HepG2 (cell line): ENCODE data around the gene COBL. TPM values are rescaled to one million over a fixed set of nuclear protein-coding genes. Genes with fewer than 3 reads are reported as not detected.

Experiments
- ATAC-seq: fragments of 200-7000 bp; cut with Tn5 transposase; 3 replicates; pipeline ENCODE4 v1.9.1; 2020; ENCODE audit warnings: mild to moderate bottlenecking, moderate library complexity
- BruUV-seq: library from RNA; stranded (reverse); fragments of 400-500 nt; replicated peaks from 2 replicates; lab custom pipeline; 2021; lab: Mats Ljungman, UMichigan
- CTCF ChIA-PET: fragments of 300-600 bp; formaldehyde crosslinking; extraction: SDS; loops from one replicate; lab custom pipeline; 2021; ENCODE audit warnings: low total read pairs, inconsistent platforms, low intra/inter-chr PET ratio; lab: Yijun Ruan, JAX
- POLR2A ChIA-PET: fragments of 350-600 bp; sonication (Branson Sonifier 250); formaldehyde crosslinking; loops from one replicate; lab custom pipeline; 2020; ENCODE audit warnings: antibody characterized with exemption, inconsistent platforms; lab: Yijun Ruan, JAX
- DNase-seq: peaks from one replicate; pipeline ENCODE4 v3.0.0-alpha.2; 2015; ENCODE audit warnings: low spot score
- FAIRE-seq: peaks from 3 replicates; lab custom pipeline; 2011; peaks lifted over from hg19 to GRCh38; lab: Jason Lieb, UNC
- H2AFZ ChIP-seq: one replicate; pipeline ENCODE4 v1.6.1; 2011; ENCODE audit warnings: low read length, inconsistent platforms
- H3K27ac ChIP-seq: fragments of 300-600 bp; 3 replicates; pipeline ENCODE4 v1.8.0; 2011; ENCODE audit warnings: mixed run types, mild to moderate bottlenecking, mixed read lengths, low read length, inconsistent platforms; ENCODE audit not compliant: insufficient read depth; ENCODE audit errors: extremely low read length
- H3K27me3 ChIP-seq, 2 experiments: fragments of 200-600 bp in 1 of 2; 2 replicates in 1 of 2; 3 replicates in 1 of 2; pipeline versions ENCODE4 v1.6.0 to v1.8.0; 2011; ENCODE audit warnings: low read length in 2 of 2, mild to moderate bottlenecking in 2 of 2, moderate library complexity in 2 of 2, inconsistent platforms in 1 of 2; ENCODE audit not compliant: insufficient read depth in 2 of 2, control insufficient read depth in 1 of 2
- H3K36me3 ChIP-seq, 2 experiments: fragments of 200-600 bp in 1 of 2; replicated peaks in 1 of 2; 2 replicates in 1 of 2; 3 replicates in 1 of 2; pipeline versions ENCODE4 v1.5.1 to v1.8.0; 2011; ENCODE audit warnings: low read length in 2 of 2, inconsistent platforms in 1 of 2; ENCODE audit not compliant: insufficient read depth in 2 of 2, control insufficient read depth in 1 of 2
- H3K4me1 ChIP-seq: 2 replicates; pipeline ENCODE4 v1.5.1; 2012; ENCODE audit warnings: low read length, inconsistent platforms; ENCODE audit not compliant: insufficient read depth
- H3K4me2 ChIP-seq: 2 replicates; pipeline ENCODE4 v1.6.0; 2011; ENCODE audit warnings: low read depth, low read length, inconsistent platforms
- H3K4me3 ChIP-seq, 3 experiments: fragments of 200-600 bp in 1 of 3; sonication (generic), shearing (Covaris generic) in 1 of 3; replicated peaks in 1 of 3; 2 replicates each; pipeline ENCODE4 v1.5.1; 2011 to 2016; ENCODE audit warnings: low read length in 3 of 3, inconsistent platforms in 2 of 3, low read depth in 2 of 3, mild to moderate bottlenecking in 2 of 3, control low read depth in 1 of 3, mixed read lengths in 1 of 3; ENCODE audit not compliant: insufficient read depth in 1 of 3
- H3K79me2 ChIP-seq: one replicate; pipeline ENCODE4 v1.6.1; 2011; ENCODE audit warnings: low read length, inconsistent platforms; ENCODE audit not compliant: insufficient read depth
- H3K9ac ChIP-seq: 2 replicates; pipeline ENCODE4 v1.6.0; 2011; ENCODE audit warnings: mild to moderate bottlenecking, low read depth, low read length, inconsistent platforms; ENCODE audit not compliant: insufficient read depth
- H3K9me3 ChIP-seq: 2 replicates; pipeline ENCODE4 v1.5.1; 2012; ENCODE audit warnings: mild to moderate bottlenecking, low read length
- H4K20me1 ChIP-seq: 2 replicates; pipeline ENCODE4 v1.6.0; 2011; ENCODE audit warnings: inconsistent platforms, mild to moderate bottlenecking, low read length, moderate library complexity; ENCODE audit not compliant: insufficient read depth
- ELF1 ChIP-seq: sonication (generic); formaldehyde crosslinking; IDR thresholded peaks from 2 replicates; pipeline ENCODE4 v1.4.0; 2020; ENCODE audit warnings: missing genetic modification reagents
- HCFC1 ChIP-seq: fragments of 150-350 bp; IDR thresholded peaks from 2 replicates; pipeline ENCODE4 v1.6.1; 2014; ENCODE audit warnings: low read depth, low read length
- KDM6A ChIP-seq: IDR thresholded peaks from 2 replicates; pipeline ENCODE4 v1.6.1; 2016; ENCODE audit warnings: low read depth
- SP1 ChIP-seq, 2 experiments: fragments of 450-650 bp in 1 of 2; sonication (generic) in 1 of 2; formaldehyde crosslinking in 1 of 2; IDR thresholded peaks; 2 replicates each; pipeline versions ENCODE4 v1.4.0 to v1.6.1; 2016 to 2020; ENCODE audit warnings: missing genetic modification reagents in 1 of 2
- STAG1 ChIP-seq: sonication (generic); formaldehyde crosslinking; IDR thresholded peaks from 2 replicates; pipeline ENCODE4 v1.4.0; 2020; ENCODE audit warnings: missing genetic modification reagents
- STAT5B ChIP-seq: sonication (generic); formaldehyde crosslinking; IDR thresholded peaks from 2 replicates; pipeline ENCODE4 v1.4.0; 2020; ENCODE audit warnings: missing genetic modification reagents
- ZFP1 ChIP-seq: IDR thresholded peaks from 2 replicates; pipeline ENCODE4 v1.6.1; 2016
- ZNF580 ChIP-seq: IDR thresholded peaks from 2 replicates; pipeline ENCODE4 v1.6.1; 2016; ENCODE audit warnings: low read depth, borderline replicate concordance
- ZNF747 ChIP-seq: sonication (generic); formaldehyde crosslinking; IDR thresholded peaks from 2 replicates; pipeline ENCODE4 v1.8.1; 2023; ENCODE audit warnings: missing genetic modification reagents, mild to moderate bottlenecking, borderline replicate concordance
- ZNF782 ChIP-seq: sonication (generic); formaldehyde crosslinking; IDR thresholded peaks from 2 replicates; pipeline ENCODE4 v1.4.0; 2020; ENCODE audit warnings: missing genetic modification reagents, mild to moderate bottlenecking, borderline replicate concordance
- ZNF878 ChIP-seq: sonication (generic); formaldehyde crosslinking; IDR thresholded peaks from 2 replicates; pipeline ENCODE4 v1.8.1; 2023; ENCODE audit warnings: mild to moderate bottlenecking, missing genetic modification reagents, moderate library complexity
- WGBS: methylation state at CpG from one replicate; pipeline ENCODE4 v1.1.6; 2017; ENCODE audit warnings: low lambda C conversion rate; 5-methylcytosine and 5-hydroxymethylcytosine counted together
- in situ Hi-C: cut with HindIII; loops from 2 replicates; pipeline ENCODE4 v1.10.0; 2017; ENCODE audit warnings: low pct_unique_long_range_greater_than_20kb; ENCODE audit not compliant: extremely low pct_ligation_motif_present
- intact Hi-C: fragments of 100-400 bp; cut with micrococcal nuclease; formaldehyde crosslinking; loops from one replicate; pipeline ENCODE4 v1.10.0; 2022; ENCODE audit not compliant: unreplicated experiment
- polyA plus RNA-seq, 8 experiments: library from polyadenylated mRNA; depleted of rRNA in 3 of 8; stranded (reverse) in 7 of 8; unstranded in 1 of 8; fragments of >200 nt; fragmentation: Illumina TruSeq in 4 of 8; extraction: Trizol in 4 of 8; gene quantifications; 2 replicates each; pipeline versions ENCODE4 v1.2.1 to v1.2.3, GENCODE V29; 2011 to 2016; ENCODE audit warnings: low read depth in 4 of 8, missing spikeins in 1 of 8, mixed read lengths in 1 of 8; ENCODE audit not compliant: insufficient read depth in 1 of 8
- total RNA-seq, 5 experiments: library from RNA; depleted of rRNA; stranded (reverse); fragments of >200 nt; fragmentation: Illumina TruSeq; extraction: Trizol; gene quantifications; 2 replicates each; pipeline ENCODE4 v1.2.3, GENCODE V29; 2016; ENCODE audit warnings: low read depth in 1 of 5

The COBL gene
- total and polyA plus RNA-seq, 2 of the 13 experiments (the other 11 are each of a cell fraction or from before 2014, with no cell fraction given): 3.8 to 4.9 TPM

DNA sequence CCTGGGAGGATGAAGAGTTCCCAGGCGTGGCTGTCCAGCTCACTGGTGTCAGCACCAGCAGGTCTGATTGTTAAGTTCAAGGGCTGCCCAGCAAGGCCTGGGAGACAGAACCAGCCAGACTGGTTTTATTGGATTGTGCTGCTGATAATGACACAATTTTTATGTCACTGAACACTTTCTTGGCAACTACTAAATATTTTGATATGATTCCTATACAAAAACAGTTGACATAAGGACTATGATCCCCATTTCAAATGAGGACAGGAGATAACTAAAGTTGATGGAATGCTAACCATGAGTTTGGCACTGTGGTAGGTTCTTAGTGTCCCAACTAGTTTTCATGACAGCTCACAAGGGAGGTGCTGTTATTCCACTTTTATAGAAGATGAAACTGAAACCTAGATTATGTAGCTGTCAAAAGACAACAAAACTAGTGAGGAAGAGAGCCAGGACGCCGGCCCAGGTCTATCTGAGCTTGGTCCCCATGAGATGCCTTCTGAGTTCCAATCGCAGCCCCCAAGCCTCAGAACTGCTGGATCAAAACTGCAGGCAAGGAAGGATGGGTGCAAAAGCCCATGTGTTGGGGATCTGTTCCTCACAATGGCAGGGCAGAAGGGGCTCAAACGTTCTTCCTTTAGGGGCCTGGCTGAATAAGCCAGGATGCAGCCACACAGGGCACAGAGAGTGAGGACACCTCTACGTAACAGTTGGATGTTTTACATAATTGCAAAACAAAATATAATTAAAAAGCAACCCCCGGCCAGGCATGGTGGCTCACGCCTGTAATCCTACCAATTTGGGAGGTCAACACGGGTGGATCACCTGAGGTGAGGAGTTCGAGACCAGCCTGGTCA, 52.8 kb downstream of the COBL start:
- ATAC-seq (no peak), DNase-seq (no peak), FAIRE-seq (no peak)
- H3K4me2 ChIP-seq: no peak overlapping the region
- no peak overlapping the region for H3K27ac ChIP-seq
- no peak overlapping the region for H3K9ac ChIP-seq
- no TSS peak for BruUV-seq
- intact Hi-C loops: no loop called here
- H3K27me3 ChIP-seq: no peaks in the 10 kb centered on the region
- no peak overlapping the region for H2AFZ ChIP-seq
- ChIA-PET CTCF (no interaction called here), POLR2A (interaction anchor here (1.2 kb wide), 1 partner anchor 51 kb away, joined by 3 read pairs; no protein-coding TSS in a partner anchor)
- H3K36me3 ChIP-seq: no peaks in the 10 kb centered on the region
- peaks cover 14% of the 10 kb centered on the region for H3K79me2 ChIP-seq
- H4K20me1 ChIP-seq: no peaks in the 10 kb centered on the region
- WGBS: 90% methylated on average over 10 of the region's 10 CpGs
- no peaks in the 10 kb centered on the region for H3K9me3 ChIP-seq
- no peak overlapping the region for H3K4me3 ChIP-seq
- H3K4me1 ChIP-seq: peaks cover 39% of the 10 kb centered on the region
- in situ Hi-C loops: no loop called here
- no peak for TF ChIP-seq STAG1
- no peak for TF ChIP-seq SP1 (IDR thresholded peaks at IDR 0.05)
- no peak for TF ChIP-seq SP1 (CRISPR knock-in tag; IDR thresholded peaks at IDR 0.05)
- no peak for TF ChIP-seq ZNF878 (CRISPR knock-in tag)
- TF ChIP-seq HCFC1: no peak
- no peak for TF ChIP-seq ZNF782 (CRISPR knock-in tag)
- no peak for TF ChIP-seq ZNF580
- no peak for TF ChIP-seq ELF1 (CRISPR knock-in tag)
- TF ChIP-seq STAT5B (CRISPR knock-in tag): no peak
- no peak for TF ChIP-seq ZNF747 (CRISPR knock-in tag)
- TF ChIP-seq KDM6A (CRISPR knock-in tag): no peak
- no peak for TF ChIP-seq ZFP1 (CRISPR knock-in tag)
